ENCODE results near the gene EFHC2. TPM values are rescaled to one million over a fixed set of nuclear protein-coding genes. Genes with fewer than 3 reads are reported as not detected.
A peak's percentile ranks its signal among the peaks of the same experiment; 100 is the strongest.

The EFHC2 gene
- total and polyA plus RNA-seq, 4 donors: 0.10 to 0.84 (median 0.81) TPM; not detected in 1

DNA sequence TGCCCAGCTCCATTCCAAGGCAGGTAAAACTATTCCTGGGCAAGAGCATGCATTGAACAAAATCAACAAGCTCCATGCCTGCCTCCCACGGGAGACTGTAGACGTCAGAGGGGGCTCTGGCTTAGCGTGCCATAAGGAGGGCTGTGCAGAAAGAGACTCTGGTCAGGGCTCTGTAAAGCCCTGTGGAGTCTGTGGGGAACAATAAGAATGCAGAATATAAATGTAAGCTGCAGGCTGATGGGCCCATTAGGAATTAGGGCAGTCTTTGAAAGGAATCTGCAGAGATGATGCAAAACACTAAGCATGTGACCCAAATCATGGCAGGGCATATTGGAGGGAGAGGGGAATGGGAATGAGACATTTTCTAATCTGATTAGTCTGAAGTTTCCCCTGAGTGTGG is 170.3 kb downstream of the EFHC2 start:
- no peak for ATAC-seq (ENCODE audit: low FRiP score)
- 27 to 34% methylated on average over 3 of the region's 3 CpGs for WGBS, 2 donors

GRCh38 chrX:44167116-44167515 is 176.4 kb downstream of the EFHC2 start:
- intact Hi-C loops (cut with DNase I): no loop called here
- no peak for DNase-seq
- Histone ChIP-seq H3K4me3 (ENCODE audit: low read length in 2 of 2) (no peak overlapping the region), H3K27ac (ENCODE audit: low read depth in 1 of 2, low read length in 2 of 2) (no peak overlapping the region), H3K36me3 (ENCODE audit: control insufficient read depth in 1 of 2, insufficient read depth in 2 of 2, low read length in 1 of 2) (no peaks in the 10 kb centered on the region), H3K9me3 (ENCODE audit: control insufficient read depth, low read length) (no peaks in the 10 kb centered on the region), H3K4me1 (ENCODE audit: control insufficient read depth in 1 of 2, insufficient read depth in 2 of 2, low read length in 2 of 2) (no peaks in the 10 kb centered on the region), H3K27me3 (ENCODE audit: control insufficient read depth in 1 of 2, insufficient read depth in 2 of 2, low read length in 1 of 2) (no peaks in the 10 kb centered on the region)
- 46 to 78% methylated on average over 1 of the region's 1 CpG for WGBS, 2 donors
- ATAC-seq (ENCODE audit: low FRiP score): no peak

More for the DNA sequence above, 170.3 kb downstream of the EFHC2 start:
- intact Hi-C loops (cut with DNase I): no loop called here
- Histone ChIP-seq H3K27ac (ENCODE audit: low read depth in 1 of 2, low read length in 2 of 2) (no peak overlapping the region), H3K27me3 (ENCODE audit: control insufficient read depth in 1 of 2, insufficient read depth in 2 of 2, low read length in 1 of 2) (no peaks in the 10 kb centered on the region), H3K36me3 (ENCODE audit: control insufficient read depth in 1 of 2, insufficient read depth in 2 of 2, low read length in 1 of 2) (no peaks in the 10 kb centered on the region), H3K4me3 (ENCODE audit: low read length in 2 of 2) (no peak overlapping the region), H3K9me3 (ENCODE audit: control insufficient read depth, low read length) (no peaks in the 10 kb centered on the region), H3K4me1 (ENCODE audit: control insufficient read depth in 1 of 2, insufficient read depth in 2 of 2, low read length in 2 of 2) (no peaks in the 10 kb centered on the region)
- no peak for DNase-seq

DNA sequence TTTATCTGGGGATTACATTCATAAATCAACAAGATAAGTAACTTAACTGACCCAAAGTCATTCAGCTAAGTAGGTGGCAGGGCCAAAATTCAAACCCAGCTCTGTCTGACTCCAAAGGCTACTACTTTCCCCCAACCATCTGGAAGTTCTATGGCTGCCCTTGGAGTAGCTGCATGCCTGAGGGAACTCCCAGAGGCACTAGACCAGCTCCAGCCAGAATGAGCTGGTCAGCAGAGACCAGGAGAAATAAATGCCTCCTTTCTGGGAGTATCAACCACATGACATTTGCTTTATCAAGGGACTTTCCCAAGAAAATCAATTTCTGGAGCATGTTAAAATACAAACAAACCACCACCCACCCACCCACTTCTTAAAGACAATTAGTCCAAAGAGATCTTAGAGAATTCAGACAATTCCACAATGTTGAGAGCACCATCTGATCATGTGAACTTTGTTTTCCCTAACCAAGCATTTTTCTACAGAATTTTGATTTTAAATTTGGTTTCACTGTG is 180.5 kb downstream of the EFHC2 start:
- no peaks in the 10 kb centered on the region for H3K9me3 ChIP-seq (ENCODE audit: control insufficient read depth, low read length)
- DNase-seq (no peak), ATAC-seq (ENCODE audit: low FRiP score) (no peak)
- no peaks in the 10 kb centered on the region for H3K27me3 ChIP-seq (ENCODE audit: control insufficient read depth in 1 of 2, insufficient read depth in 2 of 2, low read length in 1 of 2)
- H3K36me3 ChIP-seq (ENCODE audit: control insufficient read depth in 1 of 2, insufficient read depth in 2 of 2, low read length in 1 of 2): no peaks in the 10 kb centered on the region
- H3K4me1 ChIP-seq (ENCODE audit: control insufficient read depth in 1 of 2, insufficient read depth in 2 of 2, low read length in 2 of 2): no peaks in the 10 kb centered on the region
- H3K27ac ChIP-seq (ENCODE audit: low read depth in 1 of 2, low read length in 2 of 2): no peak overlapping the region
- H3K4me3 ChIP-seq (ENCODE audit: low read length in 2 of 2): no peak overlapping the region
- intact Hi-C loops (cut with DNase I): no loop called here

GRCh38 chrX:44157858-44158257 is 185.6 kb downstream of the EFHC2 start:
- Histone ChIP-seq H3K36me3 (ENCODE audit: control insufficient read depth in 1 of 2, insufficient read depth in 2 of 2, low read length in 1 of 2) (no peaks in the 10 kb centered on the region), H3K4me3 (ENCODE audit: low read length in 2 of 2) (no peak overlapping the region), H3K27ac (ENCODE audit: low read depth in 1 of 2, low read length in 2 of 2) (no peak overlapping the region), H3K27me3 (ENCODE audit: control insufficient read depth in 1 of 2, insufficient read depth in 2 of 2, low read length in 1 of 2) (no peaks in the 10 kb centered on the region), H3K4me1 (ENCODE audit: control insufficient read depth in 1 of 2, insufficient read depth in 2 of 2, low read length in 2 of 2) (no peaks in the 10 kb centered on the region), H3K9me3 (ENCODE audit: control insufficient read depth, low read length) (no peaks in the 10 kb centered on the region)
- intact Hi-C loops (cut with DNase I): no loop called here
- peak; percentile 59 for ATAC-seq (ENCODE audit: low FRiP score)
- DNase-seq: peak in 1 of 2 donors; percentile 55
- 77 to 87% methylated on average over 2 of the region's 2 CpGs for WGBS, 2 donors

- Histone ChIP-seq H3K36me3 (ENCODE audit: control insufficient read depth in 1 of 2, insufficient read depth in 2 of 2, low read length in 1 of 2) (no peaks in the 10 kb centered on the region), H3K27ac (ENCODE audit: low read depth in 1 of 2, low read length in 2 of 2) (no peak overlapping the region), H3K4me3 (ENCODE audit: low read length in 2 of 2) (no peak overlapping the region), H3K4me1 (ENCODE audit: control insufficient read depth in 1 of 2, insufficient read depth in 2 of 2, low read length in 2 of 2) (no peaks in the 10 kb centered on the region), H3K9me3 (ENCODE audit: control insufficient read depth, low read length) (no peaks in the 10 kb centered on the region), H3K27me3 (ENCODE audit: control insufficient read depth in 1 of 2, insufficient read depth in 2 of 2, low read length in 1 of 2) (no peaks in the 10 kb centered on the region)
- intact Hi-C loops (cut with DNase I): no loop called here
- DNase-seq: no peak
- peak; percentile 36 for ATAC-seq (ENCODE audit: low FRiP score)
Observed at GRCh38 chrX:44157283-44157682, 186.2 kb downstream of the EFHC2 start.

DNA sequence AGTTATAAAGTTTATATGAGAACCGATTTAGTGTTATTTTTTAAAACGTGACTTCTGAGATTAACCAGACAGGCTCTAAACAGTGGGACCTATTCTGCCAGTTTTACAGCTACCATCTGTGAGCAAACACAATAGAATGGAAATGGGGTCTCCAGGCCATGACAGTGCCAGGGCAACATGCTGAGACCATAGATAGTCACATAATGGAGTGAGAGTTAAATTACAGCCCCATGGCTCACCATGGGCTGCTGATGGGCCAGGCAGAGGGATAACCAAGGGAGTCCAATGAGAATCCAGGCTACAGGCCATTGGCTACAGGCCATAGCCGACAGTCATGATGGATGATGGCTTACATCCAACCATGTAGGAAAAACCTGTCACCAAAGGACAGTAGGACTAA is 186.7 kb downstream of the EFHC2 start:
- Histone ChIP-seq H3K27ac (ENCODE audit: low read depth in 1 of 2, low read length in 2 of 2) (no peak overlapping the region), H3K9me3 (ENCODE audit: control insufficient read depth, low read length) (no peaks in the 10 kb centered on the region), H3K4me1 (ENCODE audit: control insufficient read depth in 1 of 2, insufficient read depth in 2 of 2, low read length in 2 of 2) (no peaks in the 10 kb centered on the region), H3K27me3 (ENCODE audit: control insufficient read depth in 1 of 2, insufficient read depth in 2 of 2, low read length in 1 of 2) (no peaks in the 10 kb centered on the region), H3K36me3 (ENCODE audit: control insufficient read depth in 1 of 2, insufficient read depth in 2 of 2, low read length in 1 of 2) (no peaks in the 10 kb centered on the region), H3K4me3 (ENCODE audit: low read length in 2 of 2) (no peak overlapping the region)
- ATAC-seq (ENCODE audit: low FRiP score): no peak
- DNase-seq: no peak
- intact Hi-C loops (cut with DNase I): no loop called here
- 48 to 51% methylated on average over 3 of the region's 3 CpGs for WGBS, 2 donors

DNA sequence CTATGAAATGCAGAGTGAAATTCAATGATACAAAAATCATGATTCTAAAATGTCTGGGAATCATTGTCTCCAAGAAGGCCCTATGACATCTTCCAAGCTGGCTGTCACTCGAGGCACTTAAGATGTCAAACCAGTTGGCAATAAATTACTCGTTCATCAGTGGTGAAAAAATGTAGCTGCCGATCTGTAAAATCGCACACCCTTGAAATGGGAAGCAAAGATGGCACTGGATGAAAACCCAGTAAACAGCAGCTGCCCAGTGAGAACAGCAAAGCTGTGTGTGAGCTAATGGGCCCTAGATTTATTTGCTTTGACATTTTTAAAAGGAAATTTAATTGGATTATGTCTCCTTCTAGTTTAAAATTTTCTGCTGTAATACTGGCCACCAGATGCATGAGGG is 188.3 kb downstream of the EFHC2 start:
- no peaks in the 10 kb centered on the region for H3K9me3 ChIP-seq (ENCODE audit: control insufficient read depth, low read length)
- H3K27me3 ChIP-seq (ENCODE audit: control insufficient read depth in 1 of 2, insufficient read depth in 2 of 2, low read length in 1 of 2): no peaks in the 10 kb centered on the region
- DNase-seq (no peak), ATAC-seq (ENCODE audit: low FRiP score) (no peak)
- 76 to 79% methylated on average over 4 of the region's 4 CpGs for WGBS, 2 donors
- H3K4me3 ChIP-seq (ENCODE audit: low read length in 2 of 2): no peak overlapping the region
- no peak overlapping the region for H3K27ac ChIP-seq (ENCODE audit: low read depth in 1 of 2, low read length in 2 of 2)
- intact Hi-C loops (cut with DNase I): no loop called here
- H3K36me3 ChIP-seq (ENCODE audit: control insufficient read depth in 1 of 2, insufficient read depth in 2 of 2, low read length in 1 of 2): no peaks in the 10 kb centered on the region
- H3K4me1 ChIP-seq (ENCODE audit: control insufficient read depth in 1 of 2, insufficient read depth in 2 of 2, low read length in 2 of 2): no peaks in the 10 kb centered on the region

- Histone ChIP-seq H3K9me3 (ENCODE audit: control insufficient read depth, low read length) (no peaks in the 10 kb centered on the region), H3K27ac (ENCODE audit: low read depth in 1 of 2, low read length in 2 of 2) (no peak overlapping the region), H3K27me3 (ENCODE audit: control insufficient read depth in 1 of 2, insufficient read depth in 2 of 2, low read length in 1 of 2) (no peaks in the 10 kb centered on the region), H3K4me1 (ENCODE audit: control insufficient read depth in 1 of 2, insufficient read depth in 2 of 2, low read length in 2 of 2) (no peaks in the 10 kb centered on the region), H3K36me3 (ENCODE audit: control insufficient read depth in 1 of 2, insufficient read depth in 2 of 2, low read length in 1 of 2) (no peaks in the 10 kb centered on the region), H3K4me3 (ENCODE audit: low read length in 2 of 2) (no peak overlapping the region)
- DNase-seq (no peak), ATAC-seq (ENCODE audit: low FRiP score) (no peak)
- 53 to 77% methylated on average over 1 of the region's 1 CpG for WGBS, 2 donors
- intact Hi-C loops (cut with DNase I): no loop called here
Observed at GRCh38 chrX:44152852-44153251, 190.6 kb downstream of the EFHC2 start.

DNA sequence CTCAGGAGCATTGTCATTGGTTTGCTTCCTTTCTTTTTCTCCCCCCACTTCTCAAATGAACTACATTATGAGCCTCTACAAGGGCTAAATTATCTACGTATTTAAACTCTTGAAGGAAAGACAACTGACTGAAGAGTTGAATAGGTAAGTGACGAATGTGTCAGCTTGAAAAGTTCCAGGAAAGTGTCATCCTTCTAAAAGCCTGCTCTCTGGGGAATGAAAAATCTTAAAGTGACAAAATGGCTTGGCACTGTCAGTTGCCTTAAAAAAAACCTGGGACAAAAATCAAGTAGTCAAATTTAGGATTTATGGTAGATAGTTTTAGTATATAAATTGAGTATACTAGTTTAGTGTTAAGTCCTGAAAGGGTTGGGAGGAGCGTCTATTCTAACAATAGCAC is 196.3 kb downstream of the EFHC2 start:
- Histone ChIP-seq H3K9me3 (ENCODE audit: control insufficient read depth, low read length) (no peaks in the 10 kb centered on the region), H3K4me1 (ENCODE audit: control insufficient read depth in 1 of 2, insufficient read depth in 2 of 2, low read length in 2 of 2) (no peaks in the 10 kb centered on the region), H3K4me3 (ENCODE audit: low read length in 2 of 2) (no peak overlapping the region), H3K27me3 (ENCODE audit: control insufficient read depth in 1 of 2, insufficient read depth in 2 of 2, low read length in 1 of 2) (no peaks in the 10 kb centered on the region), H3K27ac (ENCODE audit: low read depth in 1 of 2, low read length in 2 of 2) (no peak overlapping the region), H3K36me3 (ENCODE audit: control insufficient read depth in 1 of 2, insufficient read depth in 2 of 2, low read length in 1 of 2) (no peaks in the 10 kb centered on the region)
- intact Hi-C loops (cut with DNase I): no loop called here
- DNase-seq (no peak), ATAC-seq (ENCODE audit: low FRiP score) (no peak)
- whole genome bisulfite sequencing, 2 donors: 47 to 86% methylated on average over 3 of the region's 3 CpGs
